ENCODE measurements around the gene ZNF169. TPM values are rescaled to one million over a fixed set of nuclear protein-coding genes. Genes with fewer than 3 reads are reported as not detected.
"Not testable (repeated sequence)": the region's sequence is repeated elsewhere in the genome, so short reads cannot be mapped to it uniquely, and the experiment has no call there.

The ZNF169 gene
- total RNA-seq, 1 donor from 2014 or later: 6.0 TPM

DNA sequence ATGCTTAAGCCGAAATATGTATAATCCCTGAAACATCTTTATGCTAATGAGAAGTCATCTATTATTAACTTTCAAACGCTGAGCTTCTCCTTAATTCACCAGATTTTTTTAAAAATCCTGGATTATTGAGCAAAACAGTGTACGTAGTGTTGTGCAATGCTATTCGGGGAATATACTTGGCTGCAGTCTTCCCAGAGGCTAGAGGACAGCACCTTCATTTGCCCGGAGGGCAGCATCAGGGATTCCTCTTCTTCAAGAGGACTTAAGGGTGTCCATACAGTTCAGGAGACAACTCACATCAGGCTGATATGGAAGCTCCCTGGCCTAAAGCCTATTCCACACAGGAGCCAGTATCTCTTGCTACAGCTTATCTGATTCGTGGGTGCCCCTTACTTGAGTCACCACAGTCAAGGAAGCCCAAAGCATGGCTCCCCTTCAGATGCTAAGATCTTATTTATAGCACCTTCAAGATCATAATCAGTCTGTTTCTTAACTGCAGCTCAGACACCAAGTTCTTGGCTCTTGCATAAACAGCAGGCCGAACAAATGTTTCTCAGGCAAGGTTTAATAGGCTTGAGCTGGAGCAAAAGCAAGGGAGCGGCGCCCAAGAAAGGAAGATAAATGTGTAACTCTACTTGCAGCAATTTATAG, 40.0 kb downstream of the ZNF169 start:
- H3K9me3 ChIP-seq: no peaks in the 10 kb centered on the region
- no peaks in the 10 kb centered on the region for H3K4me1 ChIP-seq
- TF ChIP-seq, protein P1, sequence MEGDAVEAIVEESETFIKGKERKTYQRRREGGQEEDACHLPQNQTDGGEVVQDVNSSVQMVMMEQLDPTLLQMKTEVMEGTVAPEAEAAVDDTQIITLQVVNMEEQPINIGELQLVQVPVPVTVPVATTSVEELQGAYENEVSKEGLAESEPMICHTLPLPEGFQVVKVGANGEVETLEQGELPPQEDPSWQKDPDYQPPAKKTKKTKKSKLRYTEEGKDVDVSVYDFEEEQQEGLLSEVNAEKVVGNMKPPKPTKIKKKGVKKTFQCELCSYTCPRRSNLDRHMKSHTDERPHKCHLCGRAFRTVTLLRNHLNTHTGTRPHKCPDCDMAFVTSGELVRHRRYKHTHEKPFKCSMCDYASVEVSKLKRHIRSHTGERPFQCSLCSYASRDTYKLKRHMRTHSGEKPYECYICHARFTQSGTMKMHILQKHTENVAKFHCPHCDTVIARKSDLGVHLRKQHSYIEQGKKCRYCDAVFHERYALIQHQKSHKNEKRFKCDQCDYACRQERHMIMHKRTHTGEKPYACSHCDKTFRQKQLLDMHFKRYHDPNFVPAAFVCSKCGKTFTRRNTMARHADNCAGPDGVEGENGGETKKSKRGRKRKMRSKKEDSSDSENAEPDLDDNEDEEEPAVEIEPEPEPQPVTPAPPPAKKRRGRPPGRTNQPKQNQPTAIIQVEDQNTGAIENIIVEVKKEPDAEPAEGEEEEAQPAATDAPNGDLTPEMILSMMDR (IDR thresholded peaks at IDR 0.05): no peak
- no peak overlapping the region for H3K27ac ChIP-seq
- H3K27me3 ChIP-seq: no peaks in the 10 kb centered on the region
- no peak overlapping the region for H3K4me3 ChIP-seq
- no peak for DNase-seq
- intact Hi-C loops (cut with DNase I): no loop called here
- ATAC-seq: no peak
- H3K36me3 ChIP-seq: peaks cover 14% of the 10 kb centered on the region

DNA sequence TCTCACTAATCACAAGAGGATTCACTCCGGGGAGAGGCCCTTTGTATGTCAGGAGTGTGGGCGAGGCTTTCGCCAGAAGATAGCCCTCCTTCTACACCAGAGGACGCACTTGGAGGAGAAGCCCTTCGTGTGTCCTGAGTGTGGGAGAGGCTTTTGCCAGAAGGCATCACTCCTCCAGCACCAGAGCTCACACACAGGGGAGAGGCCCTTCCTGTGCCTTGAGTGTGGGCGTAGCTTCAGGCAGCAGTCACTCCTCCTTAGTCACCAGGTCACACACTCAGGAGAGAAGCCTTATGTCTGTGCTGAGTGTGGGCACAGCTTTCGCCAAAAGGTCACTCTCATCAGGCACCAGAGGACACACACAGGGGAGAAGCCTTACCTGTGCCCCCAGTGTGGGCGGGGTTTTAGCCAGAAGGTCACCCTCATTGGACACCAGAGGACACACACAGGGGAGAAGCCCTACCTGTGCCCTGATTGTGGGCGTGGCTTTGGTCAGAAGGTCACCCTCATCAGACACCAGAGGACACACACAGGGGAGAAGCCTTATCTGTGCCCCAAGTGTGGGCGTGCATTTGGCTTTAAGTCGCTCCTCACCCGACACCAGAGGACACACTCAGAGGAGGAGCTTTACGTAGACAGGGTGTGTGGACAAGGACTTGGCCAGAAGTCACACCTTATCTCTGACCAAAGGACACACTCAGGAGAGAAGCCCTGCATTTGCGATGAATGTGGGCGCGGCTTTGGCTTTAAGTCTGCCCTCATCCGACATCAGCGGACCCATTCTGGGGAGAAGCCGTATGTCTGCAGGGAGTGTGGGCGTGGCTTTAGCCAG, 41.6 kb downstream of the ZNF169 start:
- no peak for ATAC-seq
- Histone ChIP-seq H3K27ac (no peak overlapping the region), H3K9me3 (no peaks in the 10 kb centered on the region), H3K4me1 (no peaks in the 10 kb centered on the region), H3K27me3 (no peaks in the 10 kb centered on the region), H3K4me3 (no peak overlapping the region), H3K36me3 (peaks cover 1% of the 10 kb centered on the region)
- intact Hi-C loops (cut with DNase I): no loop called here
- TF ChIP-seq, protein P1 (IDR thresholded peaks at IDR 0.05): no peak
- no peak for DNase-seq

DNA sequence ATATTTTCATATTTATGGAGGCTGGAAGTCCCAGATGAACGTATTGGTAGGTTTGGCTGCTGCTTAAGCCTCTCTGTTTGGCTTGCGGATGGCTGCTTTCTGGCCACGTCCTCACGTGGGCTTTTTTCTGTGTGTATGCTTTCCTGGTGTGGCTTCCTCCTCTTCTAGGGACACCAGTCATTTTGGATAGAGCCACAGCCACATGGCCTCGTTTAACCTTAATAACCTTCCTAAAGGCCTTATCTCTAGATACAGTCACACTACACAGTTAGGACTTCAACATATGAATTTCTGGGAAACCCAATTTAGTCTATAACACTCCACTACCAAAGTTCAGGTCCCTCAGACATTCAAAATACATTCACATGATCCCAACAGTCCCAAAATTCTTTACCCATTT, 42.5 kb downstream of the ZNF169 start:
- Histone ChIP-seq H3K4me1 (no peaks in the 10 kb centered on the region), H3K4me3 (no peak overlapping the region), H3K9me3 (no peaks in the 10 kb centered on the region), H3K27ac (no peak overlapping the region), H3K36me3 (no peaks in the 10 kb centered on the region), H3K27me3 (no peaks in the 10 kb centered on the region)
- intact Hi-C loops (cut with DNase I): no loop called here
- DNase-seq (no peak), ATAC-seq (no peak)
- TF ChIP-seq, protein P1 (IDR thresholded peaks at IDR 0.05): no peak

DNA sequence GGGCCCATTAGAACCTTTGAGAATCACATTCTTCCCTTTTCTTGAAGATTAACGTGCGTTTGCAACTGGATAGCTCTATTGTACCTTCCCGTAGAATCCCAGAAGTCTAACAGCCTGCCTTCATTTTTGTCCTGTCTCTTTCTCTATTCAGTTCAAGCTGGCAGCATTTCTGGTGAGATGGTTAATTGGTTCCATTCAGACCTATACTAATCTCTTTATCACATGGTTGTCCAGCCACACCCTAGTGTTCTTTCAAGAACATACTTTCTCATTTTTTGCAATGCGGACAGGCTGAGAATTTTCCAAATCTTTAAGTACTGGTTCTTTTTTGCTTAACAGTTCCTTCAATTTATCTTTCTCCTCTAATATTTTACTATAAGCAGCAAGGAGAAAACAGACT, 43.3 kb downstream of the ZNF169 start:
- Histone ChIP-seq H3K36me3 (no peaks in the 10 kb centered on the region), H3K4me1 (no peaks in the 10 kb centered on the region), H3K9me3 (no peaks in the 10 kb centered on the region), H3K4me3 (no peak overlapping the region), H3K27ac (no peak overlapping the region), H3K27me3 (no peaks in the 10 kb centered on the region)
- ATAC-seq (no peak), DNase-seq (no peak)
- TF ChIP-seq, protein P1 (IDR thresholded peaks at IDR 0.05): no peak
- intact Hi-C loops (cut with DNase I): no loop called here

DNA sequence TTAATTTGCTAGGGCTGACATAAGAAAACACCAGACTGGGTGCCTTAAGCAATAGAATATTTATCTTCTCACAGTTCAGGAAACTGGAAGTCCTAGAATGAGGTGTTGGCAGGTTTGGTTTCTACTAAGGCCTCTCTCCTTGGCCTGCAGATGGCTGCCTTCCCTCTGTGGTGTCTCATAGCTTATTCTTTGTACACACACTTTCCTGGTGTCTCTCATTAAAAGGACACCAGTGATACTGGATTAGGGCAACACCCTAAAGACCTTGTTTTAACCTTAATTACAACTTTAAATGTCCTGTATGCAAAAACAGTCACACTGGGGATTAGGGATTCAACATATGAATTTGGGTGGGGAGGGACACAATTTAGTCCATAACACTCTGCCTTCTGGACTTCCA, 44.2 kb downstream of the ZNF169 start:
- TF ChIP-seq, protein P1 (IDR thresholded peaks at IDR 0.05): no peak
- Histone ChIP-seq H3K9me3 (no peaks in the 10 kb centered on the region), H3K4me3 (no peak overlapping the region), H3K36me3 (no peaks in the 10 kb centered on the region), H3K27ac (no peak overlapping the region), H3K4me1 (no peaks in the 10 kb centered on the region), H3K27me3 (no peaks in the 10 kb centered on the region)
- intact Hi-C loops (cut with DNase I): no loop called here
- no peak for ATAC-seq
- DNase-seq: no peak

DNA sequence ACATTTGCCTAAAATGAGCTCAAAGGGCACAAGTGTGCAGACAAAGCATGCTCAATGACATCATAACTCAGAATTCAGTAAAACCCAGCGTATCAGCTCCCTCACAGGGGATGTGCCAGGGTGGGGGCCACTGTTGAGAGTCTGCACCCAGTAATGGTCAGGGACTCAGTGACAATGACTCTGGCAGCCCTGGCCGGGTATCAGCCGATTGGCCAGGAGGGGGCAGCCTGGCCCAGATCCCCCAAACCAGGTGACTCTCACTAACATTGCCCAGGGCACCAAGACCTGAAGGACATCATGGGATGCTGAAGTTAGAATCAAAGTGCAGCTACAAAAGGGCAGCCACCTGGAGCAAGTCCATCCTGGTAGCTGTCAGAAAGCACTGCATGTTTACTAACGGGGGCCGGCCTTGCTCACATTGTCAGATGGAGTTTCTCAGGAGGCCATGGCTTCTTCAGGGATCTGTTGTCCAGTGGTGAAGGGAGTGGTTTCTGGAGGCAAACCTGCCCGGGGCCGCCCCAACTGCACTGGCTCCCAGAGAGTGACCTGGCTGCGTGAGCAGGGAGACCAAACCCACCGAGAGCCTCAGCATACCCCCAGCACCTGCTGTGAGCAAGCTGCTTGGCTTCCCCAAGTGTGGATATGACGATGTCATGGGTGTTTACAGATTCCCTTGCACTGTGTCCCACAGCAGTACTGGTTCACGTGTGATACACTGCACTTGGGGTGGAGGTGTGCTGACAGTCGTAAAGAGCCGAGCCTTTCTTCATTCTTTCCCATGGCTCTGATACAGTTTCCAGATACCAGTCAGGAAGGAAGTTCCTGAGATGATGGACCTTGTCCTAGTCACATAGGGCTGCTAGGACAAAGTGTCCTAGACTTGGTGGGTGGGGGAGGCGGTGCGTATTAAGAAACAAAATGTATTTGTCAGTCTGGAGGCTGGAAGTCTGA, 56.2 kb downstream of the ZNF169 start:
- DNase-seq; H3K36me3 ChIP-seq; H3K27ac ChIP-seq; H3K4me1 ChIP-seq; H3K27me3 ChIP-seq; H3K9me3 ChIP-seq; intact Hi-C loops (cut with DNase I); H3K4me3 ChIP-seq: not testable (repeated sequence)
- ATAC-seq: peak; percentile 75

DNA sequence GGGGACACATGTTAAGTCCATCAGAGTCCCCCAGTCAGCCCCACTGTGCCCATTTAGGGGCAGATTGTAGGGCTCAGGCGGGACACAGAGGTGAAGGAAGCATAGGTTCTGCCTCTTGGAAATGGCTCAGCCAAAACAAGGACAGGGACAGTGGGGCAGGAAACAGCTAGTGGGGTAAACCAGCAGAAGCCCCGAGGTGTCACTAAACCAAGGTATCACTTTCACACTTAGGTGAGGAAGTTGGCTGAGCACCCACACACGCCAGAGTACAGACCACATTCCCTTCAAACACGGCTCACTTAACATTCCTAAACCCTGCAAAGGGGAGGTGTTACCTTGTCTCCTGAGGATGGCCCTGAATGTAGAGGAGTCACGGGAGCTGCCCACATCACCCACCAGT, 57.1 kb downstream of the ZNF169 start:
- H3K4me1 ChIP-seq; H3K27ac ChIP-seq; ATAC-seq; H3K27me3 ChIP-seq; H3K36me3 ChIP-seq; H3K4me3 ChIP-seq; H3K9me3 ChIP-seq; DNase-seq; intact Hi-C loops (cut with DNase I): not testable (repeated sequence)

DNA sequence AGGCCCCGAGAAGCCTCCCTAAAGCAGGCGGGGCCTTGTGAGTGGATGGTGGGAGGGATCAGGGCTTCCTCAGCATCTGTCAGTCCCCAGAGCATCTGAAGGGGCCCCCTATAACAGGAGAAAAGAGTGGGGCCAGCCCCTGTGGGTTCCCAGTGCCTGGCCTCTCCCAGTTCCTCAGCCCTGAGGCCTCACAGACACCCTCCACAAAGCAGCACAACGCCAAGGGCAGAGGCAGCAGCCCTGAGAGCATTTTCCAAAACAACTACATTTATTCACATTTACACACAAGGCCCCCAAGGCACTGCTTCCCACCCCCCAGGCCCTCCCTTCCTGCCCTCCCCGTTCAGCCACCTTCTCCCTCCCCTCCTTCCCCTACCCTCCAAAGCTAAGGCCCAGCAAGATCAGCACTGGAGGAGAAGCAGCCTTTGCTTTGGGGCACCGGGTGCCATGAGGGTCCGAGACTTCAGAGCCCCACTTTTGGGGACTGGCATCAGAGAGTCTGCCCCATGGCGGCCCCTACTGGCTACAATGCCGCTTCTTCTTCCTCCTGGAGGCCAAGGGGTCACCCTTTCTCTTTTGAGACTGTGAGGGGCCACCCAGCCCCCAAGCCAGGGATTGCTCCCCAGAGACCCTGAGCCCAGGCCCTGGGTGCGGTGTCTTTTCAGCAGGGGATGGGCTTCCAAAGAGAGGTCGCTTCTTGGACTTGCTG, 59.0 kb downstream of the ZNF169 start:
- H3K9me3 ChIP-seq; H3K4me3 ChIP-seq; H3K36me3 ChIP-seq; H3K27ac ChIP-seq; H3K27me3 ChIP-seq; DNase-seq; H3K4me1 ChIP-seq; intact Hi-C loops (cut with DNase I); ATAC-seq: not testable (repeated sequence)

All from upper lobe of right lung (tissue), 1 donor.